Measurements from ENCODE around the gene ZBTB2. TPM values are rescaled to one million over a fixed set of nuclear protein-coding genes. Genes with fewer than 3 reads are reported as not detected.

Gene ZBTB2
- total and polyA plus RNA-seq, 2 donors from 2014 or later, result 6.0 to 11.2 TPM

- H3K9ac ChIP-seq (ENCODE audit: low read length in 3 of 3), result peak overlapping the region in 2 of 3 donors; percentile 43 to 83
- no peaks in the 10 kb centered on the region for H3K9me3 ChIP-seq (ENCODE audit: control insufficient read depth in 2 of 3, insufficient read depth in 1 of 3, low read length in 3 of 3)
- no peak for DNase-seq
- H3K27me3 ChIP-seq (ENCODE audit: control insufficient read depth, insufficient read depth, low read length), result no peaks in the 10 kb centered on the region
- FAIRE-seq, result no peak
- peak overlapping the region; percentile 58 to 73 (median 66) for H3K4me3 ChIP-seq (ENCODE audit: low read length in 3 of 3)
- H3K27ac ChIP-seq (ENCODE audit: low read depth in 2 of 2, low read length in 2 of 2), result peak overlapping the region; percentile 44 to 68
- TF ChIP-seq, protein P1, sequence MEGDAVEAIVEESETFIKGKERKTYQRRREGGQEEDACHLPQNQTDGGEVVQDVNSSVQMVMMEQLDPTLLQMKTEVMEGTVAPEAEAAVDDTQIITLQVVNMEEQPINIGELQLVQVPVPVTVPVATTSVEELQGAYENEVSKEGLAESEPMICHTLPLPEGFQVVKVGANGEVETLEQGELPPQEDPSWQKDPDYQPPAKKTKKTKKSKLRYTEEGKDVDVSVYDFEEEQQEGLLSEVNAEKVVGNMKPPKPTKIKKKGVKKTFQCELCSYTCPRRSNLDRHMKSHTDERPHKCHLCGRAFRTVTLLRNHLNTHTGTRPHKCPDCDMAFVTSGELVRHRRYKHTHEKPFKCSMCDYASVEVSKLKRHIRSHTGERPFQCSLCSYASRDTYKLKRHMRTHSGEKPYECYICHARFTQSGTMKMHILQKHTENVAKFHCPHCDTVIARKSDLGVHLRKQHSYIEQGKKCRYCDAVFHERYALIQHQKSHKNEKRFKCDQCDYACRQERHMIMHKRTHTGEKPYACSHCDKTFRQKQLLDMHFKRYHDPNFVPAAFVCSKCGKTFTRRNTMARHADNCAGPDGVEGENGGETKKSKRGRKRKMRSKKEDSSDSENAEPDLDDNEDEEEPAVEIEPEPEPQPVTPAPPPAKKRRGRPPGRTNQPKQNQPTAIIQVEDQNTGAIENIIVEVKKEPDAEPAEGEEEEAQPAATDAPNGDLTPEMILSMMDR (IDR thresholded peaks at IDR 0.05; ENCODE audit: borderline replicate concordance, extremely low read depth, insufficient read depth), result no peak
- peaks cover 0 to 8% (median 8%) of the 10 kb centered on the region in 3 donors for H3K4me1 ChIP-seq (ENCODE audit: control insufficient read depth in 2 of 3, insufficient read depth in 2 of 3, low read depth in 1 of 3, low read length in 3 of 3)
- intact Hi-C loops (cut with DNase I), result loop anchor here (5.0 kb wide), 1 partner anchor 434 kb away; no protein-coding TSS in a partner anchor
- no peaks in the 10 kb centered on the region for H3K36me3 ChIP-seq (ENCODE audit: control insufficient read depth in 2 of 3, insufficient read depth in 3 of 3, low read length in 3 of 3)
These were observed 65.1 kb downstream of the ZBTB2 start for GRCh38 chr6:151326116-151326825.

DNA sequence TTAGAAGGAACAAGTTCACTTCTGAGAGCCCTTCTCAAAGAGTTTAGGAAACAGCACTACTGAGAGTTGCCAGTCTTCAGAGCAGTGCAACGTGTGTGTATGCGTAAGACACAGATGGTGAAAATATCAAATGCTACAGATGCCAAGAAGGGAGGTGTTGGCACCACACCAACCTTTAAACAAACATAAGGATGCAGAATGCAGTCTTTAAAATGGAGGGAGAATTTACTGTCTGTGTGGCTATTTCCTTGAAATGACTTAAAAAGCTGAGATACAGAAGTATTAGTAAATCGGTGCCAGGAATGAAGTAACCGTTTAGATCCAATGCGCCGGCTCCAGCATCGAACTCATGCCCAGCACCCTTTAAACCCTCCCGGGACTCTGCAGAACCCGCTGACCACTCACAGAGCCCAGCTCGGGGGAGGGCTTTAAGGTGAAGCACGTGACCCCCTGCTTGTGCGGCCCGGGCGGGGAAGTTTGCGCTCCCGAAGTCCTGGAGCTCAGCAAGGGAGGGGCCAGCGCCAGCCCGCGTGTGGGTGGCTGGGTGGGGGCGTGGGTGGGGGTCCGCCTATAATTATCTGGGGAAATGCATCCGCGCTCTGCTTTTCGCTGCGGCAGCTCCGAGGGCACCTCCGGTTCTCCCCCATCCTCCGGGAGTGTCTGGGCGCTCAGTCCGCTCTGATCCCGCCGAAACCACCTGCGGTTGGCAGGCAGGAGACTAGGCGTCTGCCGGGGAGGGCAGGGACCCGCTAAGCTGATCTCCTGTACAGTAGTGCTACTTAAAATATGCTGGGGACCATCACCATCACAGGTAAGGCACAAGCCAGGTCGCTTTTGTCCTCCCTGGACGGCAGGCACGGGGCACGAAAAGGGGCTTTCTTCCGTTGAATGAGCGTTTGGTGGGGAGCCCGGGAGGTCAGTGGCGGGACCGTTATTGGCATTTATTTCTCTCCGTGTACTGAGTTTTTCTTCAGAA is 66.0 kb downstream of the ZBTB2 start:
- intact Hi-C loops (cut with DNase I), result loop anchor here (5.0 kb wide), 1 partner anchor 433 kb away; no protein-coding TSS in a partner anchor
- DNase-seq, result peak; percentile 68 to 87 (median 76)
- no peaks in the 10 kb centered on the region for H3K27me3 ChIP-seq (ENCODE audit: control insufficient read depth, insufficient read depth, low read length)
- peak overlapping the region; percentile 44 to 68 for H3K27ac ChIP-seq (ENCODE audit: low read depth in 2 of 2, low read length in 2 of 2)
- H3K36me3 ChIP-seq (ENCODE audit: control insufficient read depth in 2 of 3, insufficient read depth in 3 of 3, low read length in 3 of 3), result no peaks in the 10 kb centered on the region
- H3K9ac ChIP-seq (ENCODE audit: low read length in 3 of 3), result peak overlapping the region; percentile 30 to 83 (median 43)
- no peak for FAIRE-seq
- H3K4me1 ChIP-seq (ENCODE audit: control insufficient read depth in 2 of 3, insufficient read depth in 2 of 3, low read depth in 1 of 3, low read length in 3 of 3), result peaks cover 0 to 8% (median 8%) of the 10 kb centered on the region in 3 donors
- H3K9me3 ChIP-seq (ENCODE audit: control insufficient read depth in 2 of 3, insufficient read depth in 1 of 3, low read length in 3 of 3), result no peaks in the 10 kb centered on the region
- TF ChIP-seq, protein P1 (IDR thresholded peaks at IDR 0.05; ENCODE audit: borderline replicate concordance, extremely low read depth, insufficient read depth), result no peak
- peak overlapping the region; percentile 58 to 73 (median 66) for H3K4me3 ChIP-seq (ENCODE audit: low read length in 3 of 3)

DNA sequence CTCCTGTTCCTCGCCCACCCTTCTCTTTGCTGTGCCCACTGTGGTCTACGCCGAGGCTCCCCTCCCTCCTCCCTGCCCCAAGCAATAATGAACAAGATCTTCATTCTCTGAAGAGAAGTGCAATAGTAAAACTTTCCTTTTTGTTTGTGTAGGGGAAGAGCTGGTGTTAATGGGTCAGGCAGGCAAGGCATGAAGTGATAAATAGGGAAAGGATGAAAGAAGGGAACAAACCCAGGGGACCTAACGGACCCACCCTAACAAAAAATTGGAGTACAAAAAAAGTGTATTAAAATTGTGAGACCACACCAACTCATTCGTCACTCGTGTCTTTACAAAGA is 66.9 kb downstream of the ZBTB2 start:
- FAIRE-seq, result no peak

More for the DNA sequence above, 66.9 kb downstream of the ZBTB2 start:
- intact Hi-C loops (cut with DNase I), result no loop called here
- Histone ChIP-seq H3K4me3 (ENCODE audit: low read length in 3 of 3) (no peak overlapping the region), H3K27ac (ENCODE audit: low read depth in 2 of 2, low read length in 2 of 2) (no peak overlapping the region), H3K36me3 (ENCODE audit: control insufficient read depth in 2 of 3, insufficient read depth in 3 of 3, low read length in 3 of 3) (no peaks in the 10 kb centered on the region), H3K9me3 (ENCODE audit: control insufficient read depth in 2 of 3, insufficient read depth in 1 of 3, low read length in 3 of 3) (no peaks in the 10 kb centered on the region), H3K9ac (ENCODE audit: low read length in 3 of 3) (peak overlapping the region in 2 of 3 donors; percentile 26 to 36), H3K27me3 (ENCODE audit: control insufficient read depth, insufficient read depth, low read length) (no peaks in the 10 kb centered on the region), H3K4me1 (ENCODE audit: control insufficient read depth in 2 of 3, insufficient read depth in 2 of 3, low read depth in 1 of 3, low read length in 3 of 3) (peaks cover 0 to 8% (median 8%) of the 10 kb centered on the region in 3 donors)
- no peak for DNase-seq
- TF ChIP-seq, protein P1 (IDR thresholded peaks at IDR 0.05; ENCODE audit: borderline replicate concordance, extremely low read depth, insufficient read depth), result no peak

All from kidney (tissue), 14 donors.